GM23248 (cell line): ENCODE measurements around the gene NKAIN4. TPM values are rescaled to one million over a fixed set of nuclear protein-coding genes. Genes with fewer than 3 reads are reported as not detected.

Experiments
- DNase-seq: peaks from one replicate; pipeline ENCODE4 v3.0.0-alpha.2; 2015
- H2AFZ ChIP-seq: fragments of 200-600 bp; sonication (generic); 2 replicates; pipeline ENCODE4 v1.6.1; 2016; ENCODE audit warnings: antibody characterized with exemption
- H3F3A ChIP-seq: fragments of 200-600 bp; sonication (generic); 2 replicates; pipeline ENCODE4 v1.6.1; 2016; ENCODE audit warnings: mild to moderate bottlenecking, antibody characterized with exemption, mixed run types; ENCODE audit not compliant: insufficient read depth
- H3K27ac ChIP-seq: fragments of 200-600 bp; sonication (generic); 2 replicates; pipeline ENCODE4 v1.5.1; 2016; ENCODE audit warnings: mild to moderate bottlenecking
- H3K27me3 ChIP-seq: fragments of 200-600 bp; sonication (generic); replicated peaks from 2 replicates; pipeline ENCODE4 v1.6.1; 2016; ENCODE audit warnings: mild to moderate bottlenecking; ENCODE audit not compliant: insufficient read depth
- H3K36me3 ChIP-seq: fragments of 200-600 bp; sonication (generic); 2 replicates; pipeline ENCODE4 v1.6.1; 2016; ENCODE audit warnings: low read depth, mild to moderate bottlenecking
- H3K4me1 ChIP-seq: fragments of 200-600 bp; sonication (generic); 2 replicates; pipeline ENCODE4 v1.6.1; 2016; ENCODE audit warnings: mild to moderate bottlenecking; ENCODE audit not compliant: insufficient read depth
- H3K4me2 ChIP-seq: fragments of 200-600 bp; sonication (generic); one replicate; pipeline ENCODE4 v1.6.1; 2016; ENCODE audit warnings: mild to moderate bottlenecking; ENCODE audit not compliant: unreplicated experiment
- H3K4me3 ChIP-seq: fragments of 200-600 bp; sonication (generic); 2 replicates; pipeline ENCODE4 v1.5.1; 2016; ENCODE audit warnings: mild to moderate bottlenecking
- H3K79me2 ChIP-seq: fragments of 200-600 bp; sonication (generic); 2 replicates; pipeline ENCODE4 v1.6.1; 2016; ENCODE audit warnings: mild to moderate bottlenecking; ENCODE audit not compliant: insufficient read depth
- H3K9ac ChIP-seq: fragments of 200-600 bp; sonication (generic); 2 replicates; pipeline ENCODE4 v1.6.1; 2016; ENCODE audit warnings: mild to moderate bottlenecking
- H3K9me2 ChIP-seq: fragments of 200-600 bp; sonication (generic); 2 replicates; pipeline ENCODE4 v1.6.1; 2016; ENCODE audit warnings: mixed run types, mild to moderate bottlenecking, moderate library complexity; ENCODE audit not compliant: insufficient read depth
- H3K9me3 ChIP-seq: fragments of 200-600 bp; sonication (generic); one replicate; pipeline ENCODE4 v1.6.1; 2017; ENCODE audit warnings: low read depth
- H4K20me1 ChIP-seq: fragments of 200-600 bp; sonication (generic); 2 replicates; pipeline ENCODE4 v1.6.0; 2016; ENCODE audit not compliant: insufficient read depth
- EZH2 ChIP-seq: fragments of 200-600 bp; sonication (generic); IDR thresholded peaks from 2 replicates; pipeline ENCODE4 v1.6.1; 2018; ENCODE audit warnings: antibody characterized with exemption, mild to moderate bottlenecking; ENCODE audit not compliant: insufficient read depth, poor library complexity, severe bottlenecking
- EZH2phosphoT487 ChIP-seq: fragments of 200-600 bp; sonication (generic); IDR thresholded peaks from 2 replicates; pipeline ENCODE4 v1.6.1; 2018; ENCODE audit warnings: antibody characterized with exemption, moderate library complexity, mild to moderate bottlenecking, low read depth; ENCODE audit not compliant: insufficient read depth
- WGBS, 2 experiments: methylation state at CpG; one replicate each; pipeline ENCODE4 v1.1.6; 2015 to 2017; ENCODE audit warnings: low lambda C conversion rate in 2 of 2, low coverage in 1 of 2; ENCODE audit errors: missing lambda C conversion rate in 2 of 2; 5-methylcytosine and 5-hydroxymethylcytosine counted together
- in situ Hi-C: fragments of 300-500 bp; cut with MboI; formaldehyde crosslinking; loops from 2 replicates; pipeline ENCODE4 v1.15.0; 2020
- microRNA counts: library from miRNA; unstranded; fragments of <30 nt; microRNA quantifications from one replicate; lab custom pipeline; 2016
- microRNA-seq: library from miRNA; unstranded; fragments of <30 nt; microRNA quantifications from one replicate; pipeline ENCODE4, GENCODE V29; 2016; ENCODE audit warnings: borderline number of aligned reads
- polyA plus RNA-seq: library from polyadenylated mRNA; unstranded; fragments of >200 nt; fragmentation: Nextera tagmentation; extraction: Ambion mirVana; gene quantifications from 2 replicates; pipeline ENCODE4 v1.2.1, GENCODE V29; 2016
- small RNA-seq: library from RNA; depleted of rRNA; stranded (forward); fragments of <200 nt; gene quantifications from one replicate; pipeline ENCODE3, GENCODE V24; 2014; ENCODE audit warnings: low read depth, low replicate concordance
- total RNA-seq: library from RNA; depleted of rRNA; stranded (reverse); fragments of >200 nt; shearing (Covaris generic); gene quantifications from 2 replicates; pipeline ENCODE4 v1.2.3, GENCODE V29; 2014; rRNA removed

NKAIN4 gene
- total and polyA plus RNA-seq, 2 experiments from 2014 or later: not detected

DNA sequence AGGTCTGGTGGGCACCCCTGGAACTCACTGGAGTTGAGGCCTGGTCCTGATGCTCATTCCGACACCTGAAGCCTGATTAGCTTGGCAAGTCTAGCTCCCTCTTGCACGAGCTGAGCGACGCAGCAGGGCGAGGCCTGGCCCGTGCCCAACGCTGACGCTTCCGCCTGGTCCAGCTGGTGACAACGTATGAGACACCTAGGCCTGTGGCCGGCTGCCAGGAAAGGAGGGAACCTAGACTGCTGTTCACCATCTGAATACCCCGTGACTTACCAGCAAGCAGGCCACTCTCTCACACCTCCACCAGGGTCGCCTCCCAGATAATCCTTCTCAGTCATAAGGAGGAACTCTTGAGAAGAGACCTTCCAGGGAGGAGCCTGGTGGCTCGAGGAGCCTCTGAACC, 62.9 kb downstream of the NKAIN4 start:
- H4K20me1 ChIP-seq: peaks cover 8% of the 10 kb centered on the region; the same call in 1 of the 2 replicates
- H3K27me3 ChIP-seq: no peaks in the 10 kb centered on the region
- H3K79me2 ChIP-seq: peaks cover 13% of the 10 kb centered on the region
- no peak for DNase-seq
- no peak overlapping the region for H3K4me2 ChIP-seq
- peaks cover 8% of the 10 kb centered on the region; the same call in 1 of the 2 replicates for H3F3A ChIP-seq
- in situ Hi-C loops: no loop called here
- H3K9ac ChIP-seq: no peak overlapping the region
- H2AFZ ChIP-seq: no peak overlapping the region
- H3K27ac ChIP-seq: no peak overlapping the region
- H3K9me3 ChIP-seq: no peaks in the 10 kb centered on the region
- H3K4me1 ChIP-seq: no peaks in the 10 kb centered on the region; the same call in 1 of the 2 replicates
- H3K36me3 ChIP-seq: peaks cover 12% of the 10 kb centered on the region
- H3K4me3 ChIP-seq: no peak overlapping the region
- TF ChIP-seq EZH2: no peak
- no peak for TF ChIP-seq EZH2phosphoT487
- no peaks in the 10 kb centered on the region for H3K9me2 ChIP-seq
- 79 to 83% methylated on average over 14 of the region's 14 CpGs for WGBS, 2 experiments

DNA sequence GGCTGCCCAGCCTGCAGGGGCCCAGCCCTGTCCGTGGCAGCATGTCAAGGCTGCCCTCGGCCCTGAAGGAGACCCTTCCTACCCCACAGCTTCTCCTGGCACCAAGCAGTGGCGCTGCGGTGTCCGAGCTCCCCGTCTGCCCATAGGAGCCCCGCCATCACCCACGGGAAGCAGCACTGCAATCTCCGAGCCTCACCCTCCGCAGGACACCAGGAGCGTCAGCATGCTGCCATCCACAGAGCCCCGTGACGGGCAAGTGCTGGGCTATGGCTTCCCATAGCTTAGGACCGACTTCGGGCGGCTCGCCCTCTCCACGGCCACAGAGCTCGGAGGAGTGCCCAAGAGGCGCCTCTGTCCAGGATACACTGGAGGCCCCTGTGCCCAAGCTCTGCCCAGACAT, 63.4 kb downstream of the NKAIN4 start:
- peaks cover 8% of the 10 kb centered on the region for H3K79me2 ChIP-seq
- H3K9me3 ChIP-seq: no peaks in the 10 kb centered on the region
- no peaks in the 10 kb centered on the region for H3K9me2 ChIP-seq
- in situ Hi-C loops: no loop called here
- 82 to 86% methylated on average over 20 of the region's 20 CpGs for WGBS, 2 experiments
- no peak overlapping the region for H3K4me2 ChIP-seq
- H3K4me1 ChIP-seq: no peaks in the 10 kb centered on the region; the same call in 1 of the 2 replicates
- H4K20me1 ChIP-seq: peaks cover 2% of the 10 kb centered on the region; the same call in 1 of the 2 replicates
- H3K27ac ChIP-seq: no peak overlapping the region
- DNase-seq: no peak
- peaks cover 12% of the 10 kb centered on the region for H3K36me3 ChIP-seq
- no peak overlapping the region for H2AFZ ChIP-seq
- no peak overlapping the region for H3K4me3 ChIP-seq
- H3K9ac ChIP-seq: no peak overlapping the region
- TF ChIP-seq EZH2 (no peak), EZH2phosphoT487 (no peak)
- H3F3A ChIP-seq: 0 out of 2 replicates have a peak, but pooled peaks cover 2% of the 10 kb centered on the region
- H3K27me3 ChIP-seq: no peaks in the 10 kb centered on the region

MicroRNAs within 50 kb of the gene (microRNA counts, 767-probe panel; counts per million panel counts)
- microRNA hsa-miR-3196 (lab: Ali Mortazavi, UCI): 447 counts per million, percentile 86 among the panel's probes with 10 or more counts

Small RNAs within 50 kb of the gene (microRNA-seq; reads per million reads assigned to microRNA genes)
- not detected for gene MIR3196
- 2.0 reads per million for gene MIR4326

Small RNAs within 50 kb of the gene (small RNA-seq; reads per million reads assigned to genes)
- gene MIR3196 (not detected), gene MIR4326 (not detected)

Other genes with a start within 250 kb of the NKAIN4 start
- gene BHLHE23, start 247.5 kb downstream of the NKAIN4 start, total RNA-seq: not detected in 2 replicates
- not detected in 2 replicates for gene BHLHE23, start 247.5 kb downstream of the NKAIN4 start, polyA plus RNA-seq
- gene YTHDF1, start 38.3 kb downstream of the NKAIN4 start, total RNA-seq: 20.4 and 22.5 TPM in 2 replicates
- 16.7 and 26.0 TPM in 2 replicates for gene YTHDF1, start 38.3 kb downstream of the NKAIN4 start, polyA plus RNA-seq
- gene BIRC7, start 18.6 kb downstream of the NKAIN4 start, total RNA-seq: not detected in 2 replicates
- gene BIRC7, start 18.6 kb downstream of the NKAIN4 start, polyA plus RNA-seq: not detected in 2 replicates
- 88.5 and 105 TPM in 2 replicates for gene ARFGAP1, start 18.4 kb upstream of the NKAIN4 start, total RNA-seq
- 59.9 and 69.0 TPM in 2 replicates for gene ARFGAP1, start 18.4 kb upstream of the NKAIN4 start, polyA plus RNA-seq
- gene COL20A1, start 38.7 kb upstream of the NKAIN4 start, total RNA-seq: not detected in 2 replicates
- not detected in 2 replicates for gene COL20A1, start 38.7 kb upstream of the NKAIN4 start, polyA plus RNA-seq
- gene CHRNA4, start 106.9 kb upstream of the NKAIN4 start, total RNA-seq: not detected in 2 replicates
- gene CHRNA4, start 106.9 kb upstream of the NKAIN4 start, polyA plus RNA-seq: not detected in 2 replicates
- gene KCNQ2, start 218.2 kb upstream of the NKAIN4 start, total RNA-seq: not detected in 2 replicates
- 0.38 TPM in 1 of 2 replicates, not detected in the other for gene KCNQ2, start 218.2 kb upstream of the NKAIN4 start, polyA plus RNA-seq
- 0.43 TPM in 1 of 2 replicates, not detected in the other for gene EEF1A2, start 244.6 kb upstream of the NKAIN4 start, total RNA-seq
- not detected in 2 replicates for gene EEF1A2, start 244.6 kb upstream of the NKAIN4 start, polyA plus RNA-seq